HCT116 (cell line): Measurements from ENCODE around the gene PAX5. TPM values are rescaled to one million over a fixed set of nuclear protein-coding genes. Genes with fewer than 3 reads are reported as not detected.

Experiments
- ATAC-seq: fragments of 200-7000 bp; cut with Tn5 transposase; 2 replicates; pipeline ENCODE4 v1.9.1; 2020; ENCODE audit warnings: mild to moderate bottlenecking, moderate library complexity
- BruUV-seq: library from RNA; stranded (reverse); fragments of 400-500 nt; replicated peaks from 2 replicates; lab custom pipeline; 2021; lab: Mats Ljungman, UMichigan
- CTCF ChIA-PET: fragments of 300-600 bp; sonication (Branson Sonifier 250); formaldehyde crosslinking; loops from one replicate; lab custom pipeline; 2021; ENCODE audit warnings: antibody characterized with exemption; lab: Charles Lee
- POLR2A ChIA-PET: fragments of 300-600, 350-600 bp; sonication (Branson Sonifier 250); formaldehyde crosslinking; loops from one replicate; lab custom pipeline; 2021; ENCODE audit warnings: antibody characterized with exemption; lab: Charles Lee
- RAD21 ChIA-PET, 2 experiments: fragments of 300-600 bp; sonication (Branson Sonifier 250); formaldehyde crosslinking; loops; one replicate each; lab custom pipeline; 2023; ENCODE audit warnings: low total read pairs in 2 of 2; ENCODE audit not compliant: uncharacterized antibody in 2 of 2, unreplicated experiment in 2 of 2, low non-redundant PET in 1 of 2; lab: Charles Lee
- DNase-seq: peaks from one replicate; pipeline ENCODE4 v3.0.0-alpha.2; 2010; ENCODE audit warnings: low read depth, low spot score
- H2AFZ ChIP-seq: fragments of 200-600 bp; shearing (Covaris generic), sonication (generic); 2 replicates; pipeline ENCODE4 v1.6.1; 2017; ENCODE audit warnings: low read depth, mixed run types, mixed read lengths, antibody characterized with exemption, low read length; ENCODE audit not compliant: poor library complexity, severe bottlenecking
- H3K27ac ChIP-seq: 2 replicates; pipeline ENCODE4 v1.5.1; 2012; ENCODE audit warnings: low read depth, low read length
- H3K27me3 ChIP-seq: fragments of 200-600 bp; sonication (generic); 2 replicates; pipeline ENCODE4 v1.6.1; 2016; ENCODE audit warnings: mixed run types, low read length, mixed read lengths; ENCODE audit not compliant: insufficient read depth
- H3K36me3 ChIP-seq, 2 experiments: fragments of 200-500 bp in 1 of 2; fragments of 200-600 bp in 1 of 2; sonication (Bioruptor generic) in 1 of 2; sonication (generic) in 1 of 2; 2 replicates each; pipeline versions ENCODE4 v1.5.1 to v1.6.1; 2014 to 2016; ENCODE audit warnings: low read length in 2 of 2, inconsistent platforms in 1 of 2, mixed read lengths in 1 of 2, mixed run types in 1 of 2; ENCODE audit not compliant: insufficient read depth in 2 of 2, control insufficient read depth in 1 of 2
- H3K4me1 ChIP-seq, 2 experiments: fragments of 200-600 bp in 1 of 2; sonication (generic) in 1 of 2; 2 replicates each; pipeline versions ENCODE4 v1.5.1 to v1.6.1; 2012 to 2017; ENCODE audit warnings: low read length in 2 of 2, inconsistent platforms in 1 of 2, mild to moderate bottlenecking in 1 of 2, mixed read lengths in 1 of 2, mixed run types in 1 of 2, moderate library complexity in 1 of 2; ENCODE audit not compliant: insufficient read depth in 2 of 2, control insufficient read depth in 1 of 2
- H3K4me2 ChIP-seq: fragments of 200-600 bp; sonication (generic); 2 replicates; pipeline ENCODE4 v1.6.1; 2017; ENCODE audit warnings: mixed run types, low read length, mixed read lengths
- H3K4me3 ChIP-seq, 2 experiments: fragments of 200-600 bp in 1 of 2; sonication (generic) in 1 of 2; replicated peaks in 1 of 2; 2 replicates each; pipeline ENCODE4 v1.5.1; 2011 to 2016; ENCODE audit warnings: low read length in 2 of 2, control low read depth in 1 of 2, low read depth in 1 of 2, mild to moderate bottlenecking in 1 of 2, mixed read lengths in 1 of 2, mixed run types in 1 of 2
- H3K79me2 ChIP-seq: fragments of 200-600 bp; sonication (generic); 2 replicates; pipeline ENCODE4 v1.6.1; 2017; ENCODE audit warnings: mild to moderate bottlenecking, mixed run types, low read length, moderate library complexity, mixed read lengths; ENCODE audit not compliant: insufficient read depth
- H3K9ac ChIP-seq: fragments of 200-600 bp; sonication (generic); 2 replicates; pipeline ENCODE4 v1.6.1; 2016; ENCODE audit warnings: low read length, mixed read lengths
- H3K9me2 ChIP-seq: fragments of 200-600 bp; sonication (generic), shearing (Covaris generic); 2 replicates; pipeline ENCODE4 v1.6.1; 2017; ENCODE audit warnings: mixed run types, mild to moderate bottlenecking, moderate library complexity; ENCODE audit not compliant: insufficient read depth
- H3K9me3 ChIP-seq, 2 experiments: fragments of 200-500 bp in 1 of 2; fragments of 200-600 bp in 1 of 2; sonication (Bioruptor generic) in 1 of 2; sonication (generic) in 1 of 2; 2 replicates each; pipeline ENCODE4 v1.6.1; 2014 to 2017; ENCODE audit warnings: low read length in 2 of 2, mixed read lengths in 2 of 2, inconsistent platforms in 1 of 2, low read depth in 1 of 2, mild to moderate bottlenecking in 1 of 2, mixed run types in 1 of 2, moderate library complexity in 1 of 2; ENCODE audit not compliant: control insufficient read depth in 1 of 2, insufficient read depth in 1 of 2
- H4K20me1 ChIP-seq: fragments of 200-600 bp; sonication (generic), shearing (Covaris generic); 2 replicates; pipeline ENCODE4 v1.6.1; 2017; ENCODE audit warnings: mixed run types, mild to moderate bottlenecking, moderate library complexity; ENCODE audit not compliant: insufficient read depth
- CEBPB ChIP-seq: IDR thresholded peaks from 2 replicates; pipeline ENCODE4 v1.6.1; 2012; ENCODE audit warnings: low read depth
- POLR2A ChIP-seq: IDR thresholded peaks from 2 replicates; pipeline ENCODE4 v1.7.0; 2011; ENCODE audit warnings: borderline replicate concordance; ENCODE audit not compliant: insufficient read depth, insufficient read length; ENCODE audit errors: extremely low read depth
- SP1 ChIP-seq: IDR thresholded peaks from 2 replicates; pipeline ENCODE4 v1.6.1; 2012; ENCODE audit warnings: low read depth
- TCF7L2 ChIP-seq: IDR thresholded peaks from 2 replicates; pipeline ENCODE4 v1.7.0; 2011; ENCODE audit warnings: borderline replicate concordance, inconsistent platforms; ENCODE audit not compliant: insufficient read depth, insufficient read length; ENCODE audit errors: extremely low read depth
- intact Hi-C: fragments of 100-400 bp; cut with micrococcal nuclease; formaldehyde crosslinking; loops from 2 replicates; pipeline ENCODE4 v1.10.0; 2022
- total RNA-seq: library from RNA; stranded (reverse); gene quantifications from one replicate; pipeline ENCODE4 v1.2.1, GENCODE V29; 2021; ENCODE audit not compliant: unreplicated experiment
- TF ChIP-seq, protein P1 (sequence below), 3 experiments: fragments of 200-600 bp in 1 of 3; sonication (generic) in 1 of 3; IDR thresholded peaks in 2 of 3; conservative IDR thresholded peaks in 1 of 3; 2 replicates each; pipeline ENCODE4 v1.5.1; 2012 to 2017; ENCODE audit warnings: low read depth in 2 of 3, low read length in 2 of 3, antibody characterized with exemption in 1 of 3, borderline replicate concordance in 1 of 3, control low read depth in 1 of 3, mild to moderate bottlenecking in 1 of 3, mixed read lengths in 1 of 3, mixed run types in 1 of 3, moderate library complexity in 1 of 3; ENCODE audit not compliant: insufficient read depth in 1 of 3
- TF ChIP-seq, protein P2 (sequence below): IDR thresholded peaks from 2 replicates; pipeline ENCODE4 v1.6.1; 2012

The PAX5 gene
- total RNA-seq, 1 experiment from 2014 or later, result 0.17 TPM

- ChIA-PET RAD21 (no interaction called here), POLR2A (no interaction called here), CTCF (no interaction called here)
- Histone ChIP-seq H3K9me2 (no peaks in the 10 kb centered on the region), H3K4me2 (no peak overlapping the region), H3K9ac (no peak overlapping the region), H3K27ac (no peak overlapping the region), H2AFZ (no peak overlapping the region), H3K79me2 (no peaks in the 10 kb centered on the region), H3K27me3 (peaks cover 51% of the 10 kb centered on the region), H3K4me1 (no peaks in the 10 kb centered on the region), H3K9me3 (no peaks in the 10 kb centered on the region), H4K20me1 (no peaks in the 10 kb centered on the region), H3K4me3 (no peak overlapping the region), H3K36me3 (no peaks in the 10 kb centered on the region)
- intact Hi-C loops, result no loop called here
- DNase-seq (no peak), ATAC-seq (no peak)
- no TSS peak for BruUV-seq
- TF ChIP-seq POLR2A (no peak), CEBPB (no peak), TCF7L2 (no peak), SP1 (no peak)
Measured at GRCh38 chr9:37061768-37062167, 27.7 kb upstream of the PAX5 start.

- Histone ChIP-seq H3K27ac (no peak overlapping the region), H3K79me2 (no peaks in the 10 kb centered on the region), H3K4me1 (no peaks in the 10 kb centered on the region), H2AFZ (no peak overlapping the region), H4K20me1 (no peaks in the 10 kb centered on the region), H3K9me3 (no peaks in the 10 kb centered on the region), H3K27me3 (peaks cover 49% of the 10 kb centered on the region), H3K36me3 (no peaks in the 10 kb centered on the region), H3K4me2 (no peak overlapping the region), H3K4me3 (no peak overlapping the region), H3K9me2 (no peaks in the 10 kb centered on the region), H3K9ac (no peak overlapping the region)
- DNase-seq (no peak), ATAC-seq (no peak)
- TF ChIP-seq, protein P1, sequence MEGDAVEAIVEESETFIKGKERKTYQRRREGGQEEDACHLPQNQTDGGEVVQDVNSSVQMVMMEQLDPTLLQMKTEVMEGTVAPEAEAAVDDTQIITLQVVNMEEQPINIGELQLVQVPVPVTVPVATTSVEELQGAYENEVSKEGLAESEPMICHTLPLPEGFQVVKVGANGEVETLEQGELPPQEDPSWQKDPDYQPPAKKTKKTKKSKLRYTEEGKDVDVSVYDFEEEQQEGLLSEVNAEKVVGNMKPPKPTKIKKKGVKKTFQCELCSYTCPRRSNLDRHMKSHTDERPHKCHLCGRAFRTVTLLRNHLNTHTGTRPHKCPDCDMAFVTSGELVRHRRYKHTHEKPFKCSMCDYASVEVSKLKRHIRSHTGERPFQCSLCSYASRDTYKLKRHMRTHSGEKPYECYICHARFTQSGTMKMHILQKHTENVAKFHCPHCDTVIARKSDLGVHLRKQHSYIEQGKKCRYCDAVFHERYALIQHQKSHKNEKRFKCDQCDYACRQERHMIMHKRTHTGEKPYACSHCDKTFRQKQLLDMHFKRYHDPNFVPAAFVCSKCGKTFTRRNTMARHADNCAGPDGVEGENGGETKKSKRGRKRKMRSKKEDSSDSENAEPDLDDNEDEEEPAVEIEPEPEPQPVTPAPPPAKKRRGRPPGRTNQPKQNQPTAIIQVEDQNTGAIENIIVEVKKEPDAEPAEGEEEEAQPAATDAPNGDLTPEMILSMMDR (IDR thresholded peaks at IDR 0.05 in 2 of 3, conservative IDR thresholded peaks at IDR 0.05 in 1 of 3; ENCODE audit: borderline replicate concordance in 1 of 3, insufficient read depth in 1 of 3, low read depth in 2 of 3, low read length in 2 of 3), result no peak
- no peak for TF ChIP-seq TCF7L2
- TF ChIP-seq, protein P2, sequence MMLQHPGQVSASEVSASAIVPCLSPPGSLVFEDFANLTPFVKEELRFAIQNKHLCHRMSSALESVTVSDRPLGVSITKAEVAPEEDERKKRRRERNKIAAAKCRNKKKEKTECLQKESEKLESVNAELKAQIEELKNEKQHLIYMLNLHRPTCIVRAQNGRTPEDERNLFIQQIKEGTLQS, result no peak
- CTCF ChIA-PET, result no interaction called here
- RAD21 ChIA-PET, result interaction anchor here in 1 of 2 experiments (0.6 kb wide), 1 partner anchor 90 kb away, joined by 3 read pairs; no protein-coding TSS in a partner anchor
- intact Hi-C loops, result no loop called here
- POLR2A ChIA-PET, result no interaction called here
- BruUV-seq, result no TSS peak
Measured at GRCh38 chr9:37060833-37061232, 26.8 kb upstream of the PAX5 start.
